HT-29 (cell line): ENCODE results near the gene FCSK. TPM values are rescaled to one million over a fixed set of nuclear protein-coding genes. Genes with fewer than 3 reads are reported as not detected.
A peak's percentile ranks its signal among the peaks of the same experiment; 100 is the strongest.
"Not testable (repeated sequence)": the region's sequence is repeated elsewhere in the genome, so short reads cannot be mapped to it uniquely, and the experiment has no call there.

Experiments used
- DNase-seq: peaks from one replicate; pipeline ENCODE4 v3.0.0-alpha.2; 2015; ENCODE audit warnings: low spot score
- small RNA-seq: library from RNA; depleted of rRNA; stranded (forward); fragments of <200 nt; gene quantifications from one replicate; pipeline ENCODE3, GENCODE V24; 2014
- total RNA-seq: library from RNA; depleted of rRNA; stranded (reverse); fragments of >200 nt; shearing (Covaris generic); gene quantifications from 2 replicates; pipeline ENCODE4 v1.2.3, GENCODE V29; 2014; rRNA removed

Gene FCSK
- total RNA-seq, 1 experiment from 2014 or later, result 25.6 TPM

- peak; percentile 89 for DNase-seq
Observed at GRCh38 chr16:70523076-70523742, 68.8 kb downstream of the FCSK start, which contains the start of gene COG4. Gene COG4, minus strand, starts transcription at chr16:70523554. Its CDS starts 11 bp downstream, at chr16:70523543.

- DNase-seq, result peak; percentile 84
Observed at GRCh38 chr16:70523743-70524398, 69.5 kb downstream of the FCSK start, which contains the start of gene SF3B3. Gene SF3B3, plus strand, starts transcription at chr16:70523816. Its CDS starts 2,841 bp downstream, at chr16:70526657.

GRCh38 chr16:70524399-70524825 lies 70.0 kb downstream of the FCSK start:
- not testable (repeated sequence) for DNase-seq

DNA sequence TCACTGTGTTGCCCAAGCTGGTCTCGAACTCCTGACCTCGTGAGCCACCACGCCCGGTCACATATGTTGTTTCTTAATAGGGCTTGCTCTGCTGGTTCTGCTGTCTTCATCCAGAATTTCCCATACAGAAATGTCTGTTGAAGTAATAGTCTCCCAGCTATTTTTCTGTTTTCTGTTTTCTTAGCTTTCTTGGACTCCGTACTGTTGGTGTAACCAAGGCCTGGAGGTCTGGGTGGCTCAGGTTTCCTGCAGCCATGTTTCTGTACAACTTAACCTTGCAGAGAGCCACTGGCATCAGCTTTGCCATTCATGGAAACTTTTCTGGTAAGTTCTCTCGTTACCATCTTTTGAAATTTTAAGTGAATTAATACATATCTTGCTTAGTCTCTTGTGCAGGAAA lies 72.0 kb downstream of the FCSK start:
- no peak for DNase-seq

DNA sequence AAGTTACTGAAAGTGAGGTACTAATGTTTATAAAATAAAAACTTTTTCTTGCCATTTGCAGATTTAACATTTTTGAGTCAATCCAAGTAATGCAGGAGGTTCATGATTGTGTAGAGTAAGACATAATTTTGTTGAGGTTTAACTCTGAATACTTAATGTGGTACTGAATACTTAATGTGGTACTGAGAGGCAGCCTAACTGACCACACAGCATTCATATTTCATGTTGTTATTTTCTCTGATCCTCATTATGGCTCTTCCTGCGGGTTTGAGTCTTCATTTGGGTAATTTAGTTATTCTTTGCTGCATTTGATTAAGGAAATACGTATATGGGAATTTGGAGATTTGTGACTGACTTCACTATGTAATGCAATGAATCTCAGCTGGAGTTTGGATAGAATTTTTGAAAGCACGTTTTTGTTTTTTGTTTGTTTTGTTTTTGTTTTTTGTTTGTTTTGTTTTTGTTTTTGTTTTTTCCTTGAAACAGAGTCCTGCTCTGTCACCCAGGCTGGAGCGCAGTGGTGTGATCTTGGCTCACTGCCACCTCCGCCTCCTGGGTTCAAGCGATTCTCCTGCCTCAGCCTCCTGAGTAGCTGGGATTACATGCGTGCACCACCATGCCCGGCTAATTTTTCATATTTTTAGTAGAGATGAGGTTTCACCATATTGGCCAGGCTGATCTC lies 73.1 kb downstream of the FCSK start:
- no peak for DNase-seq

GRCh38 chr16:70529051-70529777 lies 74.8 kb downstream of the FCSK start:
- peak; percentile 54 for DNase-seq

Small RNAs within 50 kb of the gene (small RNA-seq; reads per million reads assigned to genes)
- gene RNU6-23P (not detected), gene RPS27P26 (not detected), gene SNORD111B (22.3 reads per million, percentile 92 among the genes with 10 or more reads in this experiment)

Other genes with a start within 250 kb of the FCSK start
- gene EXOSC6, start 202.7 kb upstream of the FCSK start, total RNA-seq, result 27.5 and 28.5 TPM in 2 replicates
- gene AARS1, start 165.1 kb upstream of the FCSK start, total RNA-seq, result 71.3 and 79.2 TPM in 2 replicates
- gene DDX19B, start 155.4 kb upstream of the FCSK start, total RNA-seq, result 42.8 and 43.7 TPM in 2 replicates
- gene DDX19A, start 107.7 kb upstream of the FCSK start, total RNA-seq, result 35.4 and 37.5 TPM in 2 replicates
- 54.7 and 84.7 TPM in 2 replicates for gene ST3GAL2, start 15.5 kb upstream of the FCSK start, total RNA-seq
- 61.7 and 76.6 TPM in 2 replicates for gene COG4, start 69.0 kb downstream of the FCSK start, total RNA-seq
- gene SF3B3, start 69.2 kb downstream of the FCSK start, total RNA-seq, result 144 and 153 TPM in 2 replicates
- 9.1 and 11.5 TPM in 2 replicates for gene IL34, start 192.0 kb downstream of the FCSK start, total RNA-seq
- 23.0 and 38.1 TPM in 2 replicates for gene MTSS2, start 231.5 kb downstream of the FCSK start, total RNA-seq